SH-SY5Y (cell line): ENCODE measurements around the gene DOCK4.

Source experiments
- GATA2 ChIP-seq: IDR thresholded peaks from 2 replicates; pipeline ENCODE4 v1.6.1; 2011; ENCODE audit warnings: mild to moderate bottlenecking, low read depth, low read length
- GATA3 ChIP-seq: IDR thresholded peaks from 2 replicates; pipeline ENCODE4 v1.6.1; 2011; ENCODE audit warnings: low read depth, mild to moderate bottlenecking, low read length, moderate library complexity

- no peak for TF ChIP-seq GATA3
- no peak for TF ChIP-seq GATA2
These were observed 431.0 kb downstream of the DOCK4 start for GRCh38 chr7:111775206-111775605.
